ENCODE measurements around the gene NXPE3.

The NXPE3 gene

GRCh38 chr3:101801174-101801573 is 22.2 kb downstream of the NXPE3 start:
- no peak overlapping the region for H3K9ac ChIP-seq (ENCODE audit: low read depth in 1 of 2, low read length in 2 of 2)
- H3K27ac ChIP-seq (ENCODE audit: low read depth, low read length) = no peak overlapping the region
- no peaks in the 10 kb centered on the region for H3K9me3 ChIP-seq (ENCODE audit: control insufficient read depth in 1 of 2, low read length in 2 of 2)

GRCh38 chr3:101802179-101802578 is 23.2 kb downstream of the NXPE3 start:
- Histone ChIP-seq H3K9ac (ENCODE audit: low read depth in 1 of 2, low read length in 2 of 2) (no peak overlapping the region), H3K27ac (ENCODE audit: low read depth, low read length) (no peak overlapping the region), H3K9me3 (ENCODE audit: control insufficient read depth in 1 of 2, low read length in 2 of 2) (no peaks in the 10 kb centered on the region), H3K36me3 (ENCODE audit: control insufficient read depth in 1 of 2, insufficient read depth in 2 of 2, low read length in 2 of 2) (peaks cover 0 to 7% of the 10 kb centered on the region in 2 donors), H3K4me3 (ENCODE audit: low read depth in 1 of 2, low read length in 2 of 2) (no peak overlapping the region), H3K4me1 (ENCODE audit: control insufficient read depth in 1 of 2, insufficient read depth in 2 of 2, low read length in 2 of 2) (no peaks in the 10 kb centered on the region), H3K27me3 (ENCODE audit: control insufficient read depth in 1 of 2, insufficient read depth in 2 of 2, low read length in 2 of 2) (no peaks in the 10 kb centered on the region)

More at GRCh38 chr3:101801174-101801573, 22.2 kb downstream of the NXPE3 start:
- peaks cover 0 to 7% of the 10 kb centered on the region in 2 donors for H3K36me3 ChIP-seq (ENCODE audit: control insufficient read depth in 1 of 2, insufficient read depth in 2 of 2, low read length in 2 of 2)
- no peak overlapping the region for H3K4me3 ChIP-seq (ENCODE audit: low read depth in 1 of 2, low read length in 2 of 2)
- H3K27me3 ChIP-seq (ENCODE audit: control insufficient read depth in 1 of 2, insufficient read depth in 2 of 2, low read length in 2 of 2) = no peaks in the 10 kb centered on the region
- H3K4me1 ChIP-seq (ENCODE audit: control insufficient read depth in 1 of 2, insufficient read depth in 2 of 2, low read length in 2 of 2) = no peaks in the 10 kb centered on the region

- H3K27ac ChIP-seq (ENCODE audit: low read depth, low read length) = no peak overlapping the region
- no peak overlapping the region for H3K9ac ChIP-seq (ENCODE audit: low read depth in 1 of 2, low read length in 2 of 2)
- no peaks in the 10 kb centered on the region for H3K9me3 ChIP-seq (ENCODE audit: control insufficient read depth in 1 of 2, low read length in 2 of 2)
- peaks cover 0 to 7% of the 10 kb centered on the region in 2 donors for H3K36me3 ChIP-seq (ENCODE audit: control insufficient read depth in 1 of 2, insufficient read depth in 2 of 2, low read length in 2 of 2)
- H3K27me3 ChIP-seq (ENCODE audit: control insufficient read depth in 1 of 2, insufficient read depth in 2 of 2, low read length in 2 of 2) = no peaks in the 10 kb centered on the region
- no peaks in the 10 kb centered on the region for H3K4me1 ChIP-seq (ENCODE audit: control insufficient read depth in 1 of 2, insufficient read depth in 2 of 2, low read length in 2 of 2)
- H3K4me3 ChIP-seq (ENCODE audit: low read depth in 1 of 2, low read length in 2 of 2) = no peak overlapping the region
These were observed 24.3 kb downstream of the NXPE3 start for GRCh38 chr3:101803173-101803782.

GRCh38 chr3:101803939-101804338 is 24.9 kb downstream of the NXPE3 start:
- Histone ChIP-seq H3K27me3 (ENCODE audit: control insufficient read depth in 1 of 2, insufficient read depth in 2 of 2, low read length in 2 of 2) (no peaks in the 10 kb centered on the region), H3K9ac (ENCODE audit: low read depth in 1 of 2, low read length in 2 of 2) (no peak overlapping the region), H3K9me3 (ENCODE audit: control insufficient read depth in 1 of 2, low read length in 2 of 2) (no peaks in the 10 kb centered on the region), H3K36me3 (ENCODE audit: control insufficient read depth in 1 of 2, insufficient read depth in 2 of 2, low read length in 2 of 2) (peaks cover 0 to 7% of the 10 kb centered on the region in 2 donors), H3K27ac (ENCODE audit: low read depth, low read length) (no peak overlapping the region), H3K4me3 (ENCODE audit: low read depth in 1 of 2, low read length in 2 of 2) (no peak overlapping the region), H3K4me1 (ENCODE audit: control insufficient read depth in 1 of 2, insufficient read depth in 2 of 2, low read length in 2 of 2) (no peaks in the 10 kb centered on the region)

- Histone ChIP-seq H3K4me3 (ENCODE audit: low read depth in 1 of 2, low read length in 2 of 2) (no peak overlapping the region), H3K27ac (ENCODE audit: low read depth, low read length) (no peak overlapping the region), H3K36me3 (ENCODE audit: control insufficient read depth in 1 of 2, insufficient read depth in 2 of 2, low read length in 2 of 2) (peaks cover 0 to 4% of the 10 kb centered on the region in 2 donors), H3K4me1 (ENCODE audit: control insufficient read depth in 1 of 2, insufficient read depth in 2 of 2, low read length in 2 of 2) (peaks cover 0 to 7% of the 10 kb centered on the region in 2 donors), H3K9ac (ENCODE audit: low read depth in 1 of 2, low read length in 2 of 2) (no peak overlapping the region), H3K27me3 (ENCODE audit: control insufficient read depth in 1 of 2, insufficient read depth in 2 of 2, low read length in 2 of 2) (no peaks in the 10 kb centered on the region), H3K9me3 (ENCODE audit: control insufficient read depth in 1 of 2, low read length in 2 of 2) (no peaks in the 10 kb centered on the region)
These were observed 27.5 kb downstream of the NXPE3 start for GRCh38 chr3:101806491-101806890.

GRCh38 chr3:101807888-101808287 is 28.9 kb downstream of the NXPE3 start:
- Histone ChIP-seq H3K27ac (ENCODE audit: low read depth, low read length) (no peak overlapping the region), H3K36me3 (ENCODE audit: control insufficient read depth in 1 of 2, insufficient read depth in 2 of 2, low read length in 2 of 2) (no peaks in the 10 kb centered on the region), H3K9me3 (ENCODE audit: control insufficient read depth in 1 of 2, low read length in 2 of 2) (no peaks in the 10 kb centered on the region), H3K9ac (ENCODE audit: low read depth in 1 of 2, low read length in 2 of 2) (no peak overlapping the region), H3K4me3 (ENCODE audit: low read depth in 1 of 2, low read length in 2 of 2) (no peak overlapping the region), H3K4me1 (ENCODE audit: control insufficient read depth in 1 of 2, insufficient read depth in 2 of 2, low read length in 2 of 2) (peaks cover 0 to 7% of the 10 kb centered on the region in 2 donors), H3K27me3 (ENCODE audit: control insufficient read depth in 1 of 2, insufficient read depth in 2 of 2, low read length in 2 of 2) (no peaks in the 10 kb centered on the region)

- H3K27ac ChIP-seq (ENCODE audit: low read depth, low read length) = no peak overlapping the region
- no peaks in the 10 kb centered on the region for H3K9me3 ChIP-seq (ENCODE audit: control insufficient read depth in 1 of 2, low read length in 2 of 2)
- no peaks in the 10 kb centered on the region for H3K36me3 ChIP-seq (ENCODE audit: control insufficient read depth in 1 of 2, insufficient read depth in 2 of 2, low read length in 2 of 2)
- peaks cover 6 to 16% of the 10 kb centered on the region in 2 donors for H3K4me1 ChIP-seq (ENCODE audit: control insufficient read depth in 1 of 2, insufficient read depth in 2 of 2, low read length in 2 of 2)
- H3K9ac ChIP-seq (ENCODE audit: low read depth in 1 of 2, low read length in 2 of 2) = no peak overlapping the region
- H3K27me3 ChIP-seq (ENCODE audit: control insufficient read depth in 1 of 2, insufficient read depth in 2 of 2, low read length in 2 of 2) = no peaks in the 10 kb centered on the region
- no peak overlapping the region for H3K4me3 ChIP-seq (ENCODE audit: low read depth in 1 of 2, low read length in 2 of 2)
These were observed 30.4 kb downstream of the NXPE3 start for GRCh38 chr3:101809178-101810021.

GRCh38 chr3:101810022-101810418 is 31.0 kb downstream of the NXPE3 start:
- Histone ChIP-seq H3K27ac (ENCODE audit: low read depth, low read length) (no peak overlapping the region), H3K9me3 (ENCODE audit: control insufficient read depth in 1 of 2, low read length in 2 of 2) (no peaks in the 10 kb centered on the region), H3K36me3 (ENCODE audit: control insufficient read depth in 1 of 2, insufficient read depth in 2 of 2, low read length in 2 of 2) (no peaks in the 10 kb centered on the region), H3K9ac (ENCODE audit: low read depth in 1 of 2, low read length in 2 of 2) (no peak overlapping the region), H3K4me3 (ENCODE audit: low read depth in 1 of 2, low read length in 2 of 2) (no peak overlapping the region), H3K27me3 (ENCODE audit: control insufficient read depth in 1 of 2, insufficient read depth in 2 of 2, low read length in 2 of 2) (no peaks in the 10 kb centered on the region), H3K4me1 (ENCODE audit: control insufficient read depth in 1 of 2, insufficient read depth in 2 of 2, low read length in 2 of 2) (peaks cover 6 to 20% of the 10 kb centered on the region in 2 donors)

- H3K4me3 ChIP-seq (ENCODE audit: low read depth in 1 of 2, low read length in 2 of 2) = no peak overlapping the region
- no peaks in the 10 kb centered on the region for H3K36me3 ChIP-seq (ENCODE audit: control insufficient read depth in 1 of 2, insufficient read depth in 2 of 2, low read length in 2 of 2)
- peaks cover 6 to 22% of the 10 kb centered on the region in 2 donors for H3K4me1 ChIP-seq (ENCODE audit: control insufficient read depth in 1 of 2, insufficient read depth in 2 of 2, low read length in 2 of 2)
- no peak overlapping the region for H3K27ac ChIP-seq (ENCODE audit: low read depth, low read length)
- H3K9ac ChIP-seq (ENCODE audit: low read depth in 1 of 2, low read length in 2 of 2) = no peak overlapping the region
- no peaks in the 10 kb centered on the region for H3K9me3 ChIP-seq (ENCODE audit: control insufficient read depth in 1 of 2, low read length in 2 of 2)
- no peaks in the 10 kb centered on the region for H3K27me3 ChIP-seq (ENCODE audit: control insufficient read depth in 1 of 2, insufficient read depth in 2 of 2, low read length in 2 of 2)
These were observed 32.9 kb downstream of the NXPE3 start for GRCh38 chr3:101811875-101812274.

- no peaks in the 10 kb centered on the region for H3K9me3 ChIP-seq (ENCODE audit: control insufficient read depth in 1 of 2, low read length in 2 of 2)
- peaks cover 6 to 22% of the 10 kb centered on the region in 2 donors for H3K4me1 ChIP-seq (ENCODE audit: control insufficient read depth in 1 of 2, insufficient read depth in 2 of 2, low read length in 2 of 2)
These were observed 33.9 kb downstream of the NXPE3 start for GRCh38 chr3:101812895-101813294.

More at GRCh38 chr3:101812895-101813294, 33.9 kb downstream of the NXPE3 start:
- H3K27ac ChIP-seq (ENCODE audit: low read depth, low read length) = no peak overlapping the region
- no peak overlapping the region for H3K9ac ChIP-seq (ENCODE audit: low read depth in 1 of 2, low read length in 2 of 2)
- H3K4me3 ChIP-seq (ENCODE audit: low read depth in 1 of 2, low read length in 2 of 2) = no peak overlapping the region
- no peaks in the 10 kb centered on the region for H3K36me3 ChIP-seq (ENCODE audit: control insufficient read depth in 1 of 2, insufficient read depth in 2 of 2, low read length in 2 of 2)
- H3K27me3 ChIP-seq (ENCODE audit: control insufficient read depth in 1 of 2, insufficient read depth in 2 of 2, low read length in 2 of 2) = no peaks in the 10 kb centered on the region
